Measurements from ENCODE around the gene SRGAP3.

The SRGAP3 gene

GRCh38 chr3:8992854-8993253, 256.6 kb downstream of the SRGAP3 start:
- Histone ChIP-seq H3K27me3 (ENCODE audit: control insufficient read depth, insufficient read depth, low read length) (peaks cover 2% of the 10 kb centered on the region), H3K4me1 (ENCODE audit: control insufficient read depth, insufficient read depth, low read length) (no peaks in the 10 kb centered on the region), H3K36me3 (ENCODE audit: control insufficient read depth, insufficient read depth, low read length) (no peaks in the 10 kb centered on the region), H3K4me3 (ENCODE audit: low read depth, low read length) (no peak overlapping the region), H3K9me3 (ENCODE audit: control insufficient read depth, insufficient read depth, low read length) (no peaks in the 10 kb centered on the region), H3K9ac (ENCODE audit: low read depth, low read length) (no peak overlapping the region)

GRCh38 chr3:8992199-8992598, 257.2 kb downstream of the SRGAP3 start:
- no peak overlapping the region for H3K4me3 ChIP-seq (ENCODE audit: low read depth, low read length)
- H3K36me3 ChIP-seq (ENCODE audit: control insufficient read depth, insufficient read depth, low read length) = no peaks in the 10 kb centered on the region
- peaks cover under 1% of the 10 kb centered on the region for H3K27me3 ChIP-seq (ENCODE audit: control insufficient read depth, insufficient read depth, low read length)
- H3K9me3 ChIP-seq (ENCODE audit: control insufficient read depth, insufficient read depth, low read length) = no peaks in the 10 kb centered on the region
- no peak overlapping the region for H3K9ac ChIP-seq (ENCODE audit: low read depth, low read length)
- H3K4me1 ChIP-seq (ENCODE audit: control insufficient read depth, insufficient read depth, low read length) = no peaks in the 10 kb centered on the region

DNA sequence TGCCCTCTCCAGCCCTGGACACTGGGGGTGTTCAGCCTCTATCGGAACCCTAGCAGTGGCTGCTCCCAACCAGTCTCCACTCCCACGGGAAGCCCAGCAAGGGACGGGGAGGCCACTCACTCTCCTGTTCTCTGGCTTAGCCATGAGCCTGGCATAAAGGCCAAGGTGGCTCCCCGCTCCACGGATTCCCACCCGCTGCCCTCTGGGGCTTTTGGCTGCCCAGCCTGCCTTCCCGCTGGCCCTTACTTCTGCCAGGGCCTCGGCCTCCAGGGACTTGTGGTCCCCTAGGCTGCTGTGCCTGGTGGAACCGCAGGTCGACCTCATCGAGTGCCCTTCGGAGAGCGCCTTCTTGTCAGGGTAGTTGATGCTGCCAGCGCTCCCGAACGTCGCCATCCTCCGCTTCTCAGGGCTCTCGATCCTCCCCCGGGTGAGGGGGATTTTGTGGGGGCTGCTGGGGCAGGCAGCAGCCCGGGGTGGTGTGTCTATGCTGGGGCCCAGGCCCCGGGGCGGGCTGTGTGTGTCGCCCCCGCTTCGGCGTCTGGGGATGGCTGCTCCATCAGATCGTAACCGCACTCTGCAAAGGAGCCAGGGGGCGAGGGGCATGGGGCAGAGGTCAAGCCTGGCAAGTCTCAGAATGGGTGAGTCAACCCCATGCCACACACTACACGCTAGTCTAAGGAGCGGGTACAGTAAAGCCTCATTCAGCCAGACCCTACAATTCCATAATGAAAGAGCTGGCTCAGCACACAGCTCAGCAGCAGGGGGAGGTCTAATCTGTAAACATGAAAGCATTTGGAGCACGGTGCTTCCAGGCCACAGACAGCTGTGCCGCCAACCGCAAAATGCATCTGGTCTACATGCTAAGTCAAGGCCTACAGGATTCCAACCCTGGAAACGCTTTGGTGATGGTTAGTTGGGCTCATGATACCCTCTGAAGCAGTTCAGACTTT, 258.9 kb downstream of the SRGAP3 start:
- Histone ChIP-seq H3K4me3 (ENCODE audit: low read depth, low read length) (no peak overlapping the region), H3K4me1 (ENCODE audit: control insufficient read depth, insufficient read depth, low read length) (no peaks in the 10 kb centered on the region), H3K36me3 (ENCODE audit: control insufficient read depth, insufficient read depth, low read length) (no peaks in the 10 kb centered on the region), H3K27me3 (ENCODE audit: control insufficient read depth, insufficient read depth, low read length) (no peaks in the 10 kb centered on the region), H3K9ac (ENCODE audit: low read depth, low read length) (no peak overlapping the region), H3K9me3 (ENCODE audit: control insufficient read depth, insufficient read depth, low read length) (no peaks in the 10 kb centered on the region)

DNA sequence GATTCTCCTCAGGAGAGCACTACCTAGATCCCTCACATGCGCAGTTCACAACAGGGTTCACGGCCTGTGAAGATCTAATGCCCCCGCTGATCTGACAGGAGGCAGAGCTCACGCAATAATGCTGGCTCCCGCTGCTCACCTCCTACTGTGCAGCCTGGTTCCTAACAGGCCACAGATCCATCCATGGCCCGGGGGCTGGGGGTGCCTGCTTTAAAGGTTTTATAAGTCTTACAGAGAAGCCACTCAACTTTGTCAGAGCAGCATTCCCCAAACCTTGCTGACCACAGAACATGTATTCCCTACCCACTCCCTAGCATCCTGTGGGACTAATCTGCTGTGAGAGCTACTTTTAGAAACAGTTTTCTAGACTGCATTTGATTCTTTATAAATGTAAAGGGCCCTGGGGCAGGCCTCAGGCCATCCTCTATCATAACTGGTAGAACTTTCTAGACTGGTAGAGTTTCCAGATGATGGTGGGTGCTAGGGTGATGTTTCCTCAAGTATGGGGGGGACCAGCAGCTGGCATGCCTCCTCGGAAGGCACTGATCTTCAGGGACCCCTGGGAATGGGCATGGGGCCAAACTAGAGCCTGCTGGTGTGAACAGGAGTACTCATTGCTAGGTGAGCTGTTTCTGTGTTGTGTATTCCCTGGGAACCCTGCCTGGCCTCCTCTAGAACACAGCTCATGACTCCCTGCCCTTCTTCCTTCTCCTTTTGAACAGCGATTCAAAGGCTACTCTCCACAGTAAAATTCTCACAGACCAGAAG, 260.5 kb downstream of the SRGAP3 start:
- no peaks in the 10 kb centered on the region for H3K27me3 ChIP-seq (ENCODE audit: control insufficient read depth, insufficient read depth, low read length)
- no peaks in the 10 kb centered on the region for H3K9me3 ChIP-seq (ENCODE audit: control insufficient read depth, insufficient read depth, low read length)

DNA sequence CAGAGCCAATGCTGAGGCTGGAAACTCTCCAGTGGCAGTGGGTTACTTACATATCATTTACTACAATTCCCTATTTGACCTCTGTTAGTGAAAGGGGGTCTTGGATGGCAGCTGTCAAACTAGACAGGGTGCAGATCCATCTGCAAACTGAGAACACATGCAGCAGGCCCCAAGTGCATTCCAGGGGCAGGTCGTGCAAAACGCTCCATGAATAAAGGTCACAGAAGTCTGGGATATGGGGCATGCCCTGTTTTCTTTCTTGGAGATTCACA, 261.1 kb downstream of the SRGAP3 start:
- Histone ChIP-seq H3K9me3 (ENCODE audit: control insufficient read depth, insufficient read depth, low read length) (no peaks in the 10 kb centered on the region), H3K27me3 (ENCODE audit: control insufficient read depth, insufficient read depth, low read length) (no peaks in the 10 kb centered on the region), H3K36me3 (ENCODE audit: control insufficient read depth, insufficient read depth, low read length) (no peaks in the 10 kb centered on the region), H3K9ac (ENCODE audit: low read depth, low read length) (no peak overlapping the region), H3K4me3 (ENCODE audit: low read depth, low read length) (no peak overlapping the region), H3K4me1 (ENCODE audit: control insufficient read depth, insufficient read depth, low read length) (no peaks in the 10 kb centered on the region)

More for the DNA sequence above, 260.5 kb downstream of the SRGAP3 start:
- Histone ChIP-seq H3K36me3 (ENCODE audit: control insufficient read depth, insufficient read depth, low read length) (no peaks in the 10 kb centered on the region), H3K4me1 (ENCODE audit: control insufficient read depth, insufficient read depth, low read length) (no peaks in the 10 kb centered on the region), H3K9ac (ENCODE audit: low read depth, low read length) (no peak overlapping the region), H3K4me3 (ENCODE audit: low read depth, low read length) (no peak overlapping the region)

DNA sequence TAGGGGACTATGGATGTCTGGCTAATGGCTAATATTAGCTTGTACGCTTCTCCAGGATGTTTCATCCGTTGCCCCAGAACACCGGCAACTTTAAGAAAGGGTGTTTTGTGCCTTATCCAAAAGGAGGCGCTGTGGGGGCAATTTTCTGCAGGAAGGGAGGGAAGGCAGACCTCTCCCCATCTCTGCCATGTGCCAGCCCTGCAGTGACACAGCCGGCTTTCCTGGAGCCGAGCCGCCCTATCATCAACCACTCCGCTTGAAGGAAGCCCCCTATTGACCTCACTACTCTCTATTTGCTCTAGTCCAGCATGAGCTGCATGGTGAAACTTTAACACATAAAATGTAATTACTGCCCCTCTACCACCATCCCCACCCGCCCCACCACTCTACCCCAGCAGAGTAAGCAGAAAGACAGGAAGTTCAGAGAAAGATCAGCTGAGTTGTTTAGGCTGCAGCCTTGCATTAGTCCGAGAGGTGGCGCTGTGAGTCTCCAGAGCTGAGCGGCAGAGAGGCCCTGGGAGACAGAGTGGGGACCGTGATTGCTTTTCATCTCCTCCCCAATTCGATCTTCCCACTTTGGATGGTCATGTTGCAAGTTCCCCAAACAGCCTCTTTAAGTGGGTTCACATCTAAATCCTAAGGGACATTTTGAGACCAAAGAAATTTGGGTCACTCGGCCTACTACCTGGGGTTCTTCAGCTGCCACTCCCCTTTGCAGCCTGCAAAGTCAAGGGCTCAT, 261.6 kb downstream of the SRGAP3 start:
- H3K4me3 ChIP-seq (ENCODE audit: low read depth, low read length) = no peak overlapping the region

DNA sequence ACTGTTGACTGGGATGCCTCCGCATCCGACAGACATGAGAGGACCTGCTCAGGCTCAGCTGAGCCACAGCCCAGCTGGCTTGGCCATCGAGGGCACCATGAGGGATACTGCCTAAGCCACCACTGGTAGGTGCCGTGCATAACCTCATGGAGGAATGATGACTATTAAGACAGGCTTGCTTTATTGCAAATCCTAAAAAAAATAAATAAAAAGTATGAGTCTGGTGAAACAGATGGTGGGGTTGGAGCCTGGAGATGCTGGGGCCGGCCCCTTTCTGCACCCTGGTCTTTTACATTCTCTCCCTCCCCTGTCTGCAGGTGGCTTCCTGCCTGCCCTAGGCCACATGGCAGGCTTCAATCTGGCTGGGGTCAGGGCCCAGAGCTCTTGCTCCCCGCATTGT, 262.2 kb downstream of the SRGAP3 start:
- no peak overlapping the region for H3K9ac ChIP-seq (ENCODE audit: low read depth, low read length)
- no peaks in the 10 kb centered on the region for H3K27me3 ChIP-seq (ENCODE audit: control insufficient read depth, insufficient read depth, low read length)
- no peak overlapping the region for H3K4me3 ChIP-seq (ENCODE audit: low read depth, low read length)
- H3K36me3 ChIP-seq (ENCODE audit: control insufficient read depth, insufficient read depth, low read length) = no peaks in the 10 kb centered on the region
- H3K9me3 ChIP-seq (ENCODE audit: control insufficient read depth, insufficient read depth, low read length) = no peaks in the 10 kb centered on the region
- no peaks in the 10 kb centered on the region for H3K4me1 ChIP-seq (ENCODE audit: control insufficient read depth, insufficient read depth, low read length)

More for the DNA sequence above, 261.6 kb downstream of the SRGAP3 start:
- Histone ChIP-seq H3K4me1 (ENCODE audit: control insufficient read depth, insufficient read depth, low read length) (no peaks in the 10 kb centered on the region), H3K9ac (ENCODE audit: low read depth, low read length) (no peak overlapping the region), H3K27me3 (ENCODE audit: control insufficient read depth, insufficient read depth, low read length) (no peaks in the 10 kb centered on the region), H3K9me3 (ENCODE audit: control insufficient read depth, insufficient read depth, low read length) (no peaks in the 10 kb centered on the region), H3K36me3 (ENCODE audit: control insufficient read depth, insufficient read depth, low read length) (no peaks in the 10 kb centered on the region)

DNA sequence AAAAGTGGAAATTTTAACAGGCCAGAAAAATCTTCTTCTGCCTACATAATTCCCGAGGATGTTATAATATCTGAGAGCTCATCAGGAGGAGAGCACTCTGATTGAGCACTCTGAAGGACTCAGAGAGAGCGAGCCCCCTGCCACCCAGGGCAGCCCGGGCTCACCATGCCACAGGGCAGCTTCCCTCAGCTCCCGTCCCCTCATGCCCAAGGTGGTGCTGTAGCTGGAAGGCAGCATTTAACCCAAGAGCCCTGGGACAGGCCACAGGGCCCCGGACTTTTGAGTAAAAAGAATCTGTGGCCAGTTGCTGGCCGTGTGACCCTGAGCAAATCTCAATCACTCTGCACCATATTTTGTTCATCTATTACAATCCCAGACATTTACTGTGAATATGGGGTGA, 262.7 kb downstream of the SRGAP3 start:
- Histone ChIP-seq H3K9me3 (ENCODE audit: control insufficient read depth, insufficient read depth, low read length) (no peaks in the 10 kb centered on the region), H3K36me3 (ENCODE audit: control insufficient read depth, insufficient read depth, low read length) (no peaks in the 10 kb centered on the region), H3K9ac (ENCODE audit: low read depth, low read length) (no peak overlapping the region), H3K4me3 (ENCODE audit: low read depth, low read length) (no peak overlapping the region), H3K27me3 (ENCODE audit: control insufficient read depth, insufficient read depth, low read length) (no peaks in the 10 kb centered on the region), H3K4me1 (ENCODE audit: control insufficient read depth, insufficient read depth, low read length) (no peaks in the 10 kb centered on the region)

GRCh38 chr3:8985876-8986275, 263.6 kb downstream of the SRGAP3 start:
- no peaks in the 10 kb centered on the region for H3K36me3 ChIP-seq (ENCODE audit: control insufficient read depth, insufficient read depth, low read length)
- no peak overlapping the region for H3K4me3 ChIP-seq (ENCODE audit: low read depth, low read length)
- H3K27me3 ChIP-seq (ENCODE audit: control insufficient read depth, insufficient read depth, low read length) = no peaks in the 10 kb centered on the region
- H3K9me3 ChIP-seq (ENCODE audit: control insufficient read depth, insufficient read depth, low read length) = no peaks in the 10 kb centered on the region
- no peaks in the 10 kb centered on the region for H3K4me1 ChIP-seq (ENCODE audit: control insufficient read depth, insufficient read depth, low read length)
- no peak overlapping the region for H3K9ac ChIP-seq (ENCODE audit: low read depth, low read length)

DNA sequence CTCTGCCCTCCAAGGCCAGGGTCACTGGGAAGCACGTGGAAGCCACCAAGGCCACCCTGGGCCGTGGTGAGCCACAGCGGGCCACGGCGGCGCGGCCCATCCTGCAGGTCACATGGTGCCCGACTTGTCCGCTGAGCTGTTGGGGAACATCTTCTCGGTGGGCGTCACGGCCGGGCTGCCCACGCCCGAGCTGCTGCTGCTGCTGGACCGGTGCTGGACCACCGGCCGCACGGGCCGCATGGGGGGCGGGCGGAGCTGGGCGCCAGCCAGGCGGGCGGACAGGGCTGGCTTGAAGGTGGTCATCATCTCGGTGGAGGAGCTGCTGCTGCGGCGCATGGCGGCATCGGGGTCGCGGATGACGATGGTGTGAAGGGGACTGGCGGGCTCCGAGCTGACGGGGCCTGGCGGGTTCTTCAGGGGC, 264.0 kb downstream of the SRGAP3 start:
- Histone ChIP-seq H3K9ac (ENCODE audit: low read depth, low read length) (no peak overlapping the region), H3K4me3 (ENCODE audit: low read depth, low read length) (no peak overlapping the region), H3K27me3 (ENCODE audit: control insufficient read depth, insufficient read depth, low read length) (no peaks in the 10 kb centered on the region), H3K4me1 (ENCODE audit: control insufficient read depth, insufficient read depth, low read length) (no peaks in the 10 kb centered on the region), H3K9me3 (ENCODE audit: control insufficient read depth, insufficient read depth, low read length) (no peaks in the 10 kb centered on the region), H3K36me3 (ENCODE audit: control insufficient read depth, insufficient read depth, low read length) (no peaks in the 10 kb centered on the region)

GRCh38 chr3:8984526-8984925, 264.9 kb downstream of the SRGAP3 start:
- Histone ChIP-seq H3K9ac (ENCODE audit: low read depth, low read length) (no peak overlapping the region), H3K9me3 (ENCODE audit: control insufficient read depth, insufficient read depth, low read length) (no peaks in the 10 kb centered on the region)

More at GRCh38 chr3:8984526-8984925, 264.9 kb downstream of the SRGAP3 start:
- no peak overlapping the region for H3K4me3 ChIP-seq (ENCODE audit: low read depth, low read length)
- no peaks in the 10 kb centered on the region for H3K36me3 ChIP-seq (ENCODE audit: control insufficient read depth, insufficient read depth, low read length)
- no peaks in the 10 kb centered on the region for H3K27me3 ChIP-seq (ENCODE audit: control insufficient read depth, insufficient read depth, low read length)
- H3K4me1 ChIP-seq (ENCODE audit: control insufficient read depth, insufficient read depth, low read length) = no peaks in the 10 kb centered on the region
